DOHH2 (cell line): Measurements from ENCODE around the gene PRDX6.

Experiments used
- H3F3A ChIP-seq: fragments of 200-600 bp; sonication (generic), shearing (Covaris generic); 2 replicates; pipeline ENCODE4 v1.6.0; 2016; ENCODE audit warnings: antibody characterized with exemption, mild to moderate bottlenecking; ENCODE audit not compliant: control insufficient read depth, insufficient read depth
- H3K27ac ChIP-seq: fragments of 200-600 bp; sonication (generic); 2 replicates; pipeline ENCODE4 v1.5.1; 2014; ENCODE audit warnings: low read depth, mild to moderate bottlenecking, low read length, moderate library complexity
- H3K27me3 ChIP-seq: fragments of 200-600 bp; sonication (generic); 2 replicates; pipeline ENCODE4 v1.6.1; 2014; ENCODE audit warnings: mild to moderate bottlenecking, low read length, mixed read lengths; ENCODE audit not compliant: control insufficient read depth
- H3K36me3 ChIP-seq: fragments of 200-600 bp; sonication (generic); 2 replicates; pipeline ENCODE4 v1.6.1; 2014; ENCODE audit warnings: mild to moderate bottlenecking, low read length, moderate library complexity, mixed read lengths; ENCODE audit not compliant: control insufficient read depth
- H3K4me1 ChIP-seq: fragments of 200-600 bp; sonication (generic); 2 replicates; pipeline ENCODE4 v1.6.1; 2014; ENCODE audit warnings: mild to moderate bottlenecking, low read length, mixed read lengths; ENCODE audit not compliant: control insufficient read depth
- H3K4me2 ChIP-seq: fragments of 200-600 bp; sonication (generic); 2 replicates; pipeline ENCODE4 v1.6.0; 2014; ENCODE audit warnings: mild to moderate bottlenecking, low read length, moderate library complexity
- H3K4me3 ChIP-seq: fragments of 200-600 bp; sonication (generic); 2 replicates; pipeline ENCODE4 v1.5.1; 2014; ENCODE audit warnings: mild to moderate bottlenecking, low read length, mixed read lengths
- H3K79me2 ChIP-seq: fragments of 200-600 bp; sonication (generic); 2 replicates; pipeline ENCODE4 v1.6.1; 2014; ENCODE audit warnings: mild to moderate bottlenecking, low read length, mixed read lengths; ENCODE audit not compliant: control insufficient read depth
- H3K9me2 ChIP-seq: fragments of 200-600 bp; sonication (generic); replicated peaks from 2 replicates; pipeline ENCODE4 v1.6.1; 2014; ENCODE audit warnings: mild to moderate bottlenecking, low read length, mixed read lengths; ENCODE audit not compliant: control insufficient read depth
- H3K9me3 ChIP-seq: fragments of 200-600 bp; sonication (generic); 2 replicates; pipeline ENCODE4 v1.6.1; 2014; ENCODE audit warnings: antibody characterized with exemption, low read length, mixed read lengths; ENCODE audit not compliant: control insufficient read depth, insufficient read depth
- H4K20me1 ChIP-seq: fragments of 200-600 bp; sonication (generic); 2 replicates; pipeline ENCODE4 v1.6.0; 2014; ENCODE audit warnings: low read depth, mild to moderate bottlenecking, antibody characterized with exemption, low read length, moderate library complexity; ENCODE audit not compliant: control insufficient read depth, insufficient read depth
- EZH2phosphoT487 ChIP-seq: fragments of 200-600 bp; sonication (generic); IDR thresholded peaks from 2 replicates; pipeline ENCODE4 v1.6.1; 2017; ENCODE audit warnings: borderline replicate concordance, mild to moderate bottlenecking, antibody characterized with exemption, low read length, moderate library complexity, mixed read lengths
- TF ChIP-seq, protein P1 (sequence below): fragments of 200-600 bp; sonication (generic); IDR thresholded peaks from one replicate; pipeline ENCODE4 v1.5.1; 2014; ENCODE audit warnings: antibody characterized with exemption, mild to moderate bottlenecking, low read depth, low read length; ENCODE audit not compliant: poor library complexity, severe bottlenecking

Gene PRDX6

DNA sequence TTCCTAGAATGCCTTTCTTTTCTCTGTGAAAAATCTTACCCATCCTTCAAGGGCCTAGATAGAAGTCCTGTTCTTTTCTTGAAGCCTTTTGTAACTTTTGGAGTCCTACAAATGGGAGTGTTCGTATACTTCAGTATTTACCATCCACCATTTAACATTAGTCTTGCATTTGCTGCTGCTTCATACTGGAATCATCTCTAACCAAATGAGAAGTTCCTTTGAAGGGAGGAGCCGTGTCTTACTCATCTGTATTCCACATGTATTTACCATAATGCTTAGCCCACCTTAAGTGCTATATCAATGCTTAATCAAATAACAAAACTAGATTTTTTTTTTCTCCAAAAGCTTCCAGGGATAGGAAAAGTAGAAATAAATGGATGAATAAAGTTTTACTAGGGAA, 7.1 kb downstream of the PRDX6 start:
- Histone ChIP-seq H3F3A (0 out of 2 replicates have a peak, but pooled peaks cover 4% of the 10 kb centered on the region), H3K4me1 (peaks cover 4% of the 10 kb centered on the region), H3K9me2 (no peaks in the 10 kb centered on the region), H3K36me3 (peaks cover 97% of the 10 kb centered on the region), H3K79me2 (peaks cover 12% of the 10 kb centered on the region), H3K27ac (no peak overlapping the region), H3K27me3 (no peaks in the 10 kb centered on the region), H3K9me3 (no peaks in the 10 kb centered on the region), H3K4me2 (no peak overlapping the region), H3K4me3 (no peak overlapping the region), H4K20me1 (no peaks in the 10 kb centered on the region; the same call in 1 of the 2 replicates)
- TF ChIP-seq, protein P1, sequence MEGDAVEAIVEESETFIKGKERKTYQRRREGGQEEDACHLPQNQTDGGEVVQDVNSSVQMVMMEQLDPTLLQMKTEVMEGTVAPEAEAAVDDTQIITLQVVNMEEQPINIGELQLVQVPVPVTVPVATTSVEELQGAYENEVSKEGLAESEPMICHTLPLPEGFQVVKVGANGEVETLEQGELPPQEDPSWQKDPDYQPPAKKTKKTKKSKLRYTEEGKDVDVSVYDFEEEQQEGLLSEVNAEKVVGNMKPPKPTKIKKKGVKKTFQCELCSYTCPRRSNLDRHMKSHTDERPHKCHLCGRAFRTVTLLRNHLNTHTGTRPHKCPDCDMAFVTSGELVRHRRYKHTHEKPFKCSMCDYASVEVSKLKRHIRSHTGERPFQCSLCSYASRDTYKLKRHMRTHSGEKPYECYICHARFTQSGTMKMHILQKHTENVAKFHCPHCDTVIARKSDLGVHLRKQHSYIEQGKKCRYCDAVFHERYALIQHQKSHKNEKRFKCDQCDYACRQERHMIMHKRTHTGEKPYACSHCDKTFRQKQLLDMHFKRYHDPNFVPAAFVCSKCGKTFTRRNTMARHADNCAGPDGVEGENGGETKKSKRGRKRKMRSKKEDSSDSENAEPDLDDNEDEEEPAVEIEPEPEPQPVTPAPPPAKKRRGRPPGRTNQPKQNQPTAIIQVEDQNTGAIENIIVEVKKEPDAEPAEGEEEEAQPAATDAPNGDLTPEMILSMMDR: no peak
- no peak for TF ChIP-seq EZH2phosphoT487

DNA sequence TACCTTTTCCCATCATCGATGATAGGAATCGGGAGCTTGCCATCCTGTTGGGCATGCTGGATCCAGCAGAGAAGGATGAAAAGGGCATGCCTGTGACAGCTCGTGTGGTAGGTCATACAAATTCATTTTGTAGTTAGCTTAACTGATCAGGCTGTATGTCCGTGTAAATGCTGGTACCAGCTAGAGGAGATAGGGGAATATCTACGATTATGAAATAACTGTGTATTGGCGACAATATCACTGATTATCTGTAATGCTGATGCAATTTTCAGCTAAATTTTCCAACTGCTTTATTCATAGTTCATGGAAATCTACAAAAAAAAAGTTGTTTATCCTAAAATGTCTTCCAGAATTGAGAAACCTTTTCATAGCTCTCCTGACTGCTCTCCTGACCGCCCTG, 8.3 kb downstream of the PRDX6 start:
- no peak for TF ChIP-seq EZH2phosphoT487
- TF ChIP-seq, protein P1: no peak
- no peaks in the 10 kb centered on the region for H3K4me1 ChIP-seq
- H3K27ac ChIP-seq: no peak overlapping the region
- H3K4me2 ChIP-seq: no peak overlapping the region
- peaks cover 86% of the 10 kb centered on the region for H3K36me3 ChIP-seq
- H3K9me2 ChIP-seq: no peaks in the 10 kb centered on the region
- no peak overlapping the region for H3K4me3 ChIP-seq
- no peaks in the 10 kb centered on the region for H3K27me3 ChIP-seq
- H4K20me1 ChIP-seq: no peaks in the 10 kb centered on the region
- no peaks in the 10 kb centered on the region for H3K9me3 ChIP-seq
- 0 out of 2 replicates have a peak, but pooled peaks cover 4% of the 10 kb centered on the region for H3F3A ChIP-seq
- peaks cover 1% of the 10 kb centered on the region for H3K79me2 ChIP-seq

DNA sequence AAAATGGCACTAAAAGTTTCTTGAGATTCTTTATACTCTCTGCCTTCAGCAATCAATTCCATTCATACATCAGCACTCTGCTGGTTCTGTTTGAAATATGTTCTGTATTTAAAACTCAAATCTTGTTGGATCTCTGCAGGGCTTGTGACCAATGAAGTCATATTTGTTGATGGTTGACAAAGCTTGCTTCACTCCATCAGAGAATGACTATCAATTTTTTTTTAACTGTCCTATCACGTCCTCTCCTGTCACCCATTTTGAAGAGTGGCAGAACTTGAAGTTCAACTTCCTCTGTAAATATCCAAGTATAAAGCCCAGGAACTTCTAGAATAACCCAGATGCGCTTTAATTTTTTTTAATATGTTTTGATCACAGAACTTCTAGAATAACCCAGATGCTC, 10.9 kb downstream of the PRDX6 start:
- H3K9me2 ChIP-seq: no peaks in the 10 kb centered on the region

More for the DNA sequence above, 10.9 kb downstream of the PRDX6 start:
- Histone ChIP-seq H4K20me1 (no peaks in the 10 kb centered on the region), H3K4me3 (no peak overlapping the region), H3K27me3 (no peaks in the 10 kb centered on the region), H3F3A (0 out of 2 replicates have a peak, but pooled peaks cover 4% of the 10 kb centered on the region), H3K79me2 (no peaks in the 10 kb centered on the region), H3K36me3 (peaks cover 60% of the 10 kb centered on the region), H3K4me1 (no peaks in the 10 kb centered on the region), H3K9me3 (no peaks in the 10 kb centered on the region), H3K4me2 (no peak overlapping the region), H3K27ac (no peak overlapping the region)
- TF ChIP-seq EZH2phosphoT487: no peak
- TF ChIP-seq, protein P1: no peak
